HG03097 (cell line): ENCODE measurements around the gene ATP5ME.

Source experiments
- ATAC-seq: cut with Tn5 transposase; IDR thresholded peaks from one replicate; pipeline ENCODE4 v1.9.1; 2021; ENCODE audit not compliant: unreplicated experiment, low FRiP score

ATP5ME gene

DNA sequence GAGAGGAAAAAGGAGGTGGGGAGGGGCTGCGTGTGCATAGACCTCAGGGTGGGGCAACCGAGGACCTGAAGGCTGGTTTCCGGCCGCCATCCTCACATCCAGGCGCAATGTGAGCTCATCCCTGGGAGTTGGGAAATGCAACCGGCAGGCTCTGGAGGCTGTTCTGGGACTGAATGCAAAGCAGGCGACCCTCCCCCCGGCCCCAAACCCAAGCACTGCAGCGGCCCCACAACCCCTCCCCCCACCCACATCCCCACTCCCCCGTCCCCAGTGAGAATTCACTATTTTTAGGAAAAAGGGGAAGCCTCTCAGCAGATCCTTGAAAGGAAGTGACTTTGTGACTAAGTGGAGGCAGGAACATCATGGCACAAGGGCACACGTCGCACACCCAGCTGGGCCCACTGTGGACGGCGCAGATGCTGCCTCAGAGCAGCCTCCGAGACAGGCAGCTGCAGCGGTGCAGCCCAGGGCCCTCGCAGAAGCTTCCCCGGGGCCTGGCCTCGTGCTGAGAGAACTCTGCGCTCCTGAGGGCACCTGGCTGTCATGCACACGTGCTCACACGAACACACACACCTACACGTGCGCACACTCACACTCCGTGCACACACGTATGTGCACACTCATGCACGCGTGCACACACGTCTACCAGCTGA is 50.0 kb downstream of the ATP5ME start:
- ATAC-seq: no peak

DNA sequence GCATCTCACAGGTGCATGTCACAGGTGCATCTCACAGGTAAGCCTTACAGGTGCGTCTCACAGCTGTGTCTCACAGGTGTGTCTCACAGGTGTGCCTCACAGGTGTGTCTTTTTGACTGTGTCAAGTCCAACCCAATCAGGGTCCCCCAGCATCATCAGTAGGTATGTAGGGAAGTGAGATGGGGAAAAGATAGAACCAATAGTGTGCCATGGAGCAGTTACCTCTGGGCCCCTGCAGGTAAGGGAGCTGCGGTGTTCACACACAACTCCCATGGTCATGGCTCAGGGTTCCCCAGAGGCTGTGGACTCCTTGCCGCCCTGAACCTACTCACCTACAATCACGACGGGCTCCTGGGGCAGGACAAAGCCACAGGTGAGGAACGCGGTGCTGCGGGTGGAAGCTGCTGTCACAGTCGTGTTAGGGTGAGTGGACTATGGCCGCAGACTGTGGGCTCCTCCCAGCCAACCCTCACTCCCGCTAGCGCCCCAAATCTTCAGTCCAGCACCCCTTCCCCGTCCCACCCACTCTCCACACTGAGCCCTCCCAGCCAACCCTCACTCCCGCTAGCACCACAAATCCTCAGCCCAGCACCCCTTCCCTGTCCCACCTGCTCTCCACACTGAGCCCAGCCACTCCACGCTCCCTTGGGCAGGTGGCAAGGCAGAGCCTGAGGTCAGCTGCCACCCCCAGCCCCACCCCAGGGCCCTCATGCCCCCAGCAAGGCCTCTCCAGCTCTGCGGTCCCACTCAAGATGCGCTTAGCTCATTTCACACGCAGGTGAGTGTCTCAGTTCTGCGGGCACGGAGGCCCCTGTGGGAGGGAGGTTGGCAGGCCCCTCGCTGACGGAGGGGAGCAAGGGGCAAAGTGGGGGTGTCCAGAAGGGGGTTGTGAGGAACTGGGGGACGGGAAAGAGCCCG is 50.8 kb downstream of the ATP5ME start:
- ATAC-seq: no peak
